ENCODE results near the gene PACSIN1.
"Not testable (repeated sequence)": the region's sequence is repeated elsewhere in the genome, so short reads cannot be mapped to it uniquely, and the experiment has no call there.

The PACSIN1 gene

GRCh38 chr6:34486886-34487285 is 21.0 kb downstream of the PACSIN1 start:
- DNase-seq = not testable (repeated sequence)

- no peak for DNase-seq
Measured at GRCh38 chr6:34487536-34487935, 21.7 kb downstream of the PACSIN1 start.

- DNase-seq = no peak
Measured at GRCh38 chr6:34489207-34489805, 23.4 kb downstream of the PACSIN1 start.

GRCh38 chr6:34490390-34491090 is 24.7 kb downstream of the PACSIN1 start:
- no peak for DNase-seq

- no peak for DNase-seq
Measured at GRCh38 chr6:34491091-34491430, 25.2 kb downstream of the PACSIN1 start.

GRCh38 chr6:34493344-34493743 is 27.5 kb downstream of the PACSIN1 start:
- no peak for DNase-seq

GRCh38 chr6:34494973-34495372 is 29.1 kb downstream of the PACSIN1 start:
- no peak for DNase-seq

GRCh38 chr6:34496103-34496685 is 30.3 kb downstream of the PACSIN1 start:
- peak; percentile 72 for DNase-seq

GRCh38 chr6:34497411-34497810 is 31.5 kb downstream of the PACSIN1 start:
- no peak for DNase-seq

- DNase-seq = no peak
Measured at GRCh38 chr6:34506718-34507117, 40.8 kb downstream of the PACSIN1 start.

- no peak for DNase-seq
Measured at GRCh38 chr6:34508425-34508824, 42.5 kb downstream of the PACSIN1 start.

- DNase-seq = no peak
Measured at GRCh38 chr6:34509782-34510181, 43.9 kb downstream of the PACSIN1 start.

GRCh38 chr6:34510299-34510698 is 44.4 kb downstream of the PACSIN1 start:
- DNase-seq = no peak

- no peak for DNase-seq
Measured at GRCh38 chr6:34511214-34511914, 45.5 kb downstream of the PACSIN1 start.

GRCh38 chr6:34511915-34512737 is 46.2 kb downstream of the PACSIN1 start:
- DNase-seq = no peak

GRCh38 chr6:34512738-34513115 is 46.9 kb downstream of the PACSIN1 start:
- DNase-seq = no peak

GRCh38 chr6:34513646-34514045 is 47.8 kb downstream of the PACSIN1 start:
- DNase-seq = no peak

GRCh38 chr6:34514112-34514511 is 48.2 kb downstream of the PACSIN1 start:
- DNase-seq = no peak

- no peak for DNase-seq
Measured at GRCh38 chr6:34514593-34515472, 49.0 kb downstream of the PACSIN1 start.

GRCh38 chr6:34515473-34516387 is 49.9 kb downstream of the PACSIN1 start:
- no peak for DNase-seq

Measured in NCI-H2081 treated with DMSO at 0.1 percent for 48 hours (cell line).